Testis (tissue), 2 donors: ENCODE results near the gene VRTN.

Source experiments
- CTCF ChIP-seq, 3 experiments: fragments of 450-650 bp in 2 of 3; fragments of 200-600 bp in 1 of 3; sonication (generic) in 1 of 3; IDR thresholded peaks; one replicate each; pipeline ENCODE4 v1.5.1; 2016 to 2019; ENCODE audit warnings: antibody characterized with exemption in 3 of 3, mild to moderate bottlenecking in 2 of 3, moderate library complexity in 1 of 3
- POLR2A ChIP-seq: fragments of 450-650 bp; IDR thresholded peaks from one replicate; pipeline ENCODE4 v1.6.1; 2017; ENCODE audit warnings: antibody characterized with exemption, mild to moderate bottlenecking, moderate library complexity

DNA sequence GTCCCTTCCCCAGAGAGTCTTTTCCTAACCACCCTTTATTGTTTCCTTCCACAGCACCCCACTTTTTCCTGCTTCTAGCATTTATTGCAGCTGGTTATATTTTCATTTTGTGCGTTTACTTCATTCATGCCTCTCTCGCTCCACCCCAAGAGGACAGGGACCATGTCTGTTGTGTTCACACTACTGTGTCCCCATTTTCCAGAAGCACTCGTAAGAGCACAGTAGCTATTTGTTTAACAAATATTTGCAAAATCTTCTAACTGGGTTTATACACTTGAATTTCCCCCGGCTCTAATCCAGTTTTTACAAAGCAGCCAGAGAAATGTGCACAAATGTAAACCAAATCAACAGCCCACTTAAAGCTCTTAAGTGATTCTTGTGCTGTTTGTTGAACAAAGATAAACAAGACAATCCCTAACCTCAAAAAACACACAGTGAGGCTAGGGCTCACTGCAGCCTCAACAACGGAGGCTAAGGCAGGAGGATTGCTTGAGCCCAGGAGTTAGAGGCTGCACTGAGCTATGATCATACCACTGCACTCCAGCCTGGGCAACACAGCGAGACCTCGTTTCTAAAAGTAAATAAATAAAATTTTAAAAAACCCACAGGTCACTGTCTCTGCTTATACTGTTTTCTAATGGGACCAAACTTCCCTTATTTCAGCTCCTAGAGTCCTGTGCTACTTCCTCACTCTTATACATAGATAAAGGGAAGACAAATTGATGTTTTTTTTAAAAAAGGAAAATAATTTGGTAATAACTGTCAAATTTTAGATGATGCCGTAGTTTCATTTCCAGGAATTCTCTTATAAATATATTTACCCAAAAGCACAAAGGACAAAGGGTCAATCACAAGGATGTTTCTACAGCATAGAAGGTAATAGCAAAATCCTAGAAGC is 38.9 kb upstream of the VRTN start:
- TF ChIP-seq CTCF (IDR thresholded peaks at IDR 0.05) (no peak), POLR2A (no peak)
